GM18508 (cell line): ENCODE data around the gene FNBP1.

Source experiments
- ATAC-seq: cut with Tn5 transposase; IDR thresholded peaks from one replicate; pipeline ENCODE4 v1.9.1; 2021; ENCODE audit warnings: moderate number of reproducible peaks; ENCODE audit not compliant: insufficient read depth, unreplicated experiment

Gene FNBP1

DNA sequence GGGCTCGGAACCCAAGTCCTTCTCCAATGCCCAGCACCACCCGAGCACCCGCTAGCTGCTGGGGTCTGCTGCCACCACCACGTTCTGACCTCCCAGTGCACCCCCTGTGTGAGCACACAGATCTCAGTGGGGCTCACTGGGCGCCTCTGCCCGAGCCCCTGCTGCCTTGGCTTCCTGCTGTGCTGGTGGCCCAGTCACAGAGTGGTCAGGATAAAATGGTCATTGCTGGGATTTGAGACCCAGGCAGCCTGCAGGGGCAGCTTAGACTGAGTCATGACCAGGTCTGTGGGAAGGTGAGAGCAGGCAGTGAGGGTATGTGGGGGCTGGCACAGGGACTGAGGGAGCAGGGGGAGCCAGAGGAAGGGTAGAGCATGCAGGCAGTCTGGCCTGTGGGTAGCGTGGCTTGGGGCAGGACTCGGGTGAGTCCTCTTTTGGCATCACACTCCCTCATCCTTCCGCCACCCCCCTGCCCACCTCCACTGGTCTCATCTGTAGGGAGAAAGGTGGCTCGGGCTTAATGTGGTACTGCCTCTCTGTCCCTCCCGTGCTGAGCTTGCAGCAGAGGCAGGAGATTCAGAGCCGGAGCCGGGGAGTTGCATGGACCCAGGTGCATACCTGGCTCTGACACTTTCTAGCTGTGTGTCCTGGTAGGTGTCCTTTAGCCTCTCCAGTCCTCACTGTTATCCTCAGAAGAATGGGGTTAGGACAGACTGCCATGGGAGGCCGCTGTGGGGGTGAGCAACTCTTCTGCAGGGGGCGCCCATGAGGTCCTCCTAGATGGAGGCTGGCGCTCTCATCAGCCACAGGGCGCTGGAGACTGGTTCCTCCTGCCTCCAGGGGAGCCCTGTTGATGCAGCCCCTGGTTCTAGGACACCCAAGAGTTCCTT, 175.6 kb downstream of the FNBP1 start:
- ATAC-seq, result no peak

DNA sequence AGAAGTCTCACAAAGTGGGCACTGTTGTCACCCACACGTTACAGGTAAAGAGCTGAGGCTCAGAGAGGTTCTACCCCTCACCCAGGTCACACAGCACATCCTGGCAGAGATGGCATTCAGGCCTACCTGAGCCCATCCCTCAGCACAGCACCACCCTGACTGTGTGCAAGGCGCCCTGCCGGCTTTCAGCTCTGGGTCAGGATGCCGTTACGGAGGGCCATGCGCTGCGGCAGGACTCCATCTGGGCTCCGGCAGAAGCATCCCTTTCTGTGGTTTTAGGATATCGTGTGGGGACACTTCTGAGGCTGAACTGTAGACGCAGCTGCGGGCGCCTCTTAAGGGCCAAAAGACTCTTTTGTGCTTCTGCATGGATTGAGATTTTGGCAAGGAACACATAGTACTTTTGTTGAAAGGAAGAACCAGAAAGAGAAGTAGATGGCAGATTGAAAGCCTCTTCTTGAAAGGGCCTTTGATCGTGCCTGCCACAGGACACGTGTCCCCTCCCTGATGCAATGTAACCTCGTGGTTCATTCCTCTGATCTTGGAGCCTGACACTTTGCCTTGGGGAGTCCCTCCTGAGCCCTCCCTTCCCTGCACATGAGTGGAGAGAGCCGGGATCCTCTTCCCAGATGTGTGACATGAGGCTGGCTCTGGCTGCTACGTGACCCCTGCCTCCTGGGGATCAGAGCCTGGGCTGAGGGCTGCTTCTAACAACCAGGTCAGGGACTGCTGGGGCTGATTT, 176.4 kb downstream of the FNBP1 start:
- no peak for ATAC-seq

DNA sequence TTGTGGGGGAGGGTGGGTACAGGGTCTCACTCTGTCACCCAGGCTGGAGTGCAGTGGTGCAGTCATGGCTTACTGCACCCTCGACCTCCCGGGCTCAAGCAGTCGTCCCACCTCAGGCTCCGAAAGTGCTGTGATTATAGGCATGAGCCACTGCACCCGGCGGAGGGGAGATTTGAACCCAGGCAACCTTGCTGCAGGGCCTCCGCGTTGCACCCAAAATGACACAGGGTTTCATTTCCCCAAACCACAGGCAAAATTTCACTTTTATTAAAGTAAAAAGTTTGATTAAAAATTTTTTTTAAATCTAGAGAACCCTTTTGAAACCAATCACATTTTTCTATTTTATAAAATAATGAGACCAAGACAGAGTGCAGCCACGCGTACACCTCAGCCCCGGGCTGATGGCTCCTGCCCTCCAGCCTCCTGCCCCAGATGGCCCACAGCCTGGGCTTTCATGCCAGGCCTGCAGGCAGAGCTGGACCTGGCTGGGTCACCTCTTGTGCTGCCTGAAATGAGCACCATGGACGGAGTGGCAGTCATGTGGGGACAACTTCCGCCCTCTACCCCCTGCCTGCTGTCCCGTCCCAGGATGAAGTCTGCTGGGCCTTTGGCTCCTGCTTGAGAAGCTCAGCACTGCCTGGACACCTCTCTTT, 177.2 kb downstream of the FNBP1 start:
- no peak for ATAC-seq

DNA sequence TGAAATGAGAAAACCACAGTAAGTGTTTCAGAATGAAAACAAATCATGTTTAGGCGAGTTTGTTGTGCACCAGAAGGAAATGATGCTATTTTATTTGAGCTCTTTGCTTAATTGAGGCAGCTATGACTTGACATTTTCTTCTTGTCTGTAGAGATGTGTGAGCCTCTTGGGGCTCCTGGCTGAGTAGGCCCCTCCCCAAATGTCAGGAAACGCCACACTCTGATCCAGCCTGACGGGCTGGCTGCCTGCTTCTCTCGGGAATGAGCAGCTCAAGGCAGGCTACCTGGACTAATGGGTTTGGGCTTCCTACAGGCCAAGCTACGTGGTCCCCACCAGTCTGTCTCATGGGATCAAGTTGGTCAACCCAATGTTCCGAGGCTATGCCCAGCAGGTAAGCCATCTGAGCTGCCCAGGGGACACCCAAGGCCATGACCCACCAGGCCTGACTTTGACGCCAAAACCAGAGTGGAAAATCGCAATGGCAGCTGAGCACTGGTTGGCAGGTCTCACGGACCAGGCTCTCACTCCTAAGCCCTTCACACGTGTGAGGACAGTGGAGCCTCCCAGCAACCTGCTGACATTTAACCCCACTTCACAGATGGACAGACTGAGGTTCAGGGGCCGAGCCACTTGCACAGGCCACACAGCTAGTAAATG, 177.9 kb downstream of the FNBP1 start:
- ATAC-seq, result no peak

DNA sequence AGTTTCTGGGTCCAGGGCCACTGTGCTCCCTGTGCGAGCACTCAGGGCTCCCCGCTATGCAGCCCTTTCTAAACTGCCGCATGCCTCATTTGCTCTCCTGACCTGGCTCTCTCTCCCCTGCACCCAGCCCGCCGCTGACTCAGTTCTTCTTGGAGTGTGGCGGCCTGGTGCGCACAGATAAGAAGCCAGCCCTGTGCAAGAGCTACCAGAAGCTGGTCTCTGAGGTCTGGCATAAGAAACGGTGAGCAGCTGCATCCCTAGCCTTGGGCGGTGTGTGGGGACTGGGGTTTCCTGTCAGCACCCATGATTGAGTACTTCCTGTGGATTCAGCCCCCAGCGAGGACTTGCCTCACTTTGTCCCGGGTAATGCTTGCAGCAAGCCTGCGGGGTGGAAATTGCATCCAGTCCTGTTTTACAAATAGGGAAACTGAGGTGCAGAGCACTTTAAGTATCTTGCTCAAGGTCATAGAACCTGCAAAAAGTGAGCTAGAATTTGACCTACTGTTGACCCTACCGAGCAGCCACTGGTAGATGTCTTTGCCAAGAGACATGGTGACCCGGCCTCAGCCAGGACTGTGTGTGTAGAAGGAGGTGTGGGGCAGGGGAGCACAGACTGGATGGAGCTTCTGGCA, 179.8 kb downstream of the FNBP1 start:
- no peak for ATAC-seq

DNA sequence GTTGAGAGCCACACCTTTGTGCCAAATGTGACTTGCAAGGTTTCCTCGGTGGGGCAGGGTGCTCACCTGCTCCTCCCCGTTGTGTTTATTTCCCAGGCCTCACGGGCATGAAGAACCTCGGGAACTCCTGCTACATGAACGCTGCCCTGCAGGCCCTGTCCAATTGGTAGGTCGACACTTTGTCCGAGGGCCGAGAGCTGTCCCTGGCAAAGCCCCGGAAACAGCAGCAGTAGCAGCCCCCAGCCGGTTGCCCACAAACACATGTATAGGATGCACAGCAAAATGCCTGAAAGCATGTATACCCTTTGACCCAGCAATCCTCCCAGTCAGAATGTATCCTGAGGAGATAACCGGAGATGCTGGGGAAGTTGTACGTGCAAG, 181.6 kb downstream of the FNBP1 start:
- ATAC-seq, result no peak

DNA sequence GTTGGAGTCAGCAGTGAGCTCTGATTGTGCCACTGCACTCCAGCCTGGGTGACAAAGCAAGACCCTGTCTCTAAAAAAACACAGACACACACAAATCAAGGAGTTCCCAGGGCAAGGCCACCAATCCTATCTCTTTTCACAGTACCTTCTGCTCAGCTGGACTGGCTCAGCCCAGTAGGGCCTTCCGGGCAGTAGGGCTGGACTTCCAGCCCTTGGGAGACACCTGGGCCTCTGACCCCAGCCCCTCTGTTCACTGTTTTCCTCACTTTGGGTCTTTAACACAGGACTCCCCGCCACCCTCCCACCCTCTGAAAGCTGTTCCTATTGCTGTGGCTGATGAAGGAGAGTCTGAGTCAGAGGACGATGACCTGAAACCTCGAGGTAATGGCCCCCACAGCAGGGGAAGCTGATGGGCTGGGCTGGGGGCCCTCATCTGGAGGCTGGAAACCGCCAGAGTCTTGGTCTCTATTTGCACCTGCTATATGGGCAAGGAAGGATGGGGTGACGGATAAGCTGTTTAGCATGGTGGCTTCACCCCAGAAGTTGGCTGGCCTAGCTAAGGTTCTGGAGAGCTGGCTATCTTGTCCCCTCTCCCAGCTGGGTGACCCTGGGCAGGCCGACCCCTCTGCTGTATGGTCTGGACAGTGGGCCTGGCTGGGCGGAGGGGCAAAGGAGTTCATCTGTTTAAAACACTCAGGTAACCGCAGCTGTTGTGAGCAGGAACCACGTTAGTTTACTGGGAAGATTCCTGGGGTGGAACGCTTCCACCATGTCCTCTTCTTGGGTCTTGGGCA, 182.1 kb downstream of the FNBP1 start:
- ATAC-seq, result no peak

DNA sequence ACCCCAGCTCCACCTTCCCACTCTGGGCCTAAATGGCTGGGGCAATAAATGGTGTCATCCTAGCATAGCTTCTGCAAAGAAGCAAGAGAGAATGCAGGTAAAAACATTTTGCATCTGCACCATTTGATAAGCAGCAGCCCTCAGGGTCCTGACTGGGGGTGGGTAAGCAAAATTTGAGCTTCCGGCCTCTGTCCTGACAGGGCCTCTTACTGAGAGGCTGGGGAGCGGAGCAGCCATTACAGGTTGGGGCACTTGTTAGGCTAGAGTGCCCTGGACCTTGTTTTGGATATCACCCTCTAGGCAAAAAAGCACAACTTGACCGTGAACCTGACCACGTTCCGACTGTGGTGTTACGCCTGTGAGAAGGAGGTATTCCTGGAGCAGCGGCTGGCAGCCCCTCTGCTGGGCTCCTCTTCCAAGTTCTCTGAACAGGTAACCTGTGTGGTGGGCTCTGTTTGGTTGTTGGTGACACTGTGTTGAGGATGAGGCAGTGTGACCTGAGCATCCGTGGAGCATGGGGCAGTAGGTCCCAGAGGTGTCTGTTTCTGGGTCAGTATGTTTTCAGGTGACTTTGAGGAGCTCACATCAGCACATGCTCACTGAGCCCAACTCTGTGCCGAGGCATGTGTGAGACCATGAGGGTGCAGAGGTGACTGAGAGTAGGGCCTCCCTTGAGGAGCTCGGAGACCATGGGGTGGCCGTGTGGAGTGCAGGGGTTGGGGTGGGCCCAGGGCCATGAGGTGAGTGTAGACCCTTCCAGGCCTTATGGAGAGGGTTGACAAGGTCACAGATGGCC, 184.6 kb downstream of the FNBP1 start:
- ATAC-seq, result no peak

DNA sequence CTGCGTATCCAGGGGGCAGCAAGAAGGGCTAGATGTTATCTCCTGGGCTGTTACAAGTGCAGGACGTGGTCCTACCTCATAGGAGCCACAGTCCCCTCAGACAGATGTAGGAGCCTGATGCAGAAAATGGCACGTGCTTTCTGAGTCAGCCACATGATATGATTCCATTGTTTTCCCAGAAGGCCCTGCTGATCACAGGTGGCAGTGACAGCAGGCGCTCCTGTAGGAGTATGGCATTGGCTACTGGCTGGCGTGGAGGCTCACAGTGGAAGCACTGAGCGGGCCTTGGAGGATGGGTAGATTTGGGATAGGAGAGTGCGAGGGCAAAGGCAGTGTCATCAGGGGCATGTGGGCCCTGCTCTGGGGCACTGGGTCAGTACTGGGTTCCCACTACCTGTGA, 185.8 kb downstream of the FNBP1 start:
- ATAC-seq, result no peak

DNA sequence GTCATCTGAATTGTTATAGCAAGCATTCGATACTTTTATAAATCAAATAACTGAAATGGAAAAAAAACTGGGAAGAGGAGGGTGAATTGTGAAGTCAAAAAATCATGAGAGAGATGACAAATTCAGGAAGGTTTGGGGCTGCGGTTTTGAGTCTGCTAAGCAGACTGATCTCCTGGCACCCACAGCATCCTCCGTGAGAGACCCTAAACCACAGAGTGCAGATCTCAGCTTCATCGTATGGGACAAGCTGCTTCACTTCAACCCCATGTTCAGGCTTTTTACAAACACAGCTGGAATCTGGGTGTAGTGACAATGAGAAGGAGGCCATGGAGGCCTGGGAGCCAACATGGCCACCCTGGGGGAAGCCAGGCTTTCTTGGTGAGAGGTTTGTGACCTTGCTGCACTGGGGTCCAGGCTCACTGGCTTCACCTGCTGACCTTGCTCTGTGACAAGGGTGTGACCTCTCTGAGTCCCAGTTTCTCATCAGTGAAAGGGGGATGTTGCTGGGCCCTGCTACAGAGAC, 188.3 kb downstream of the FNBP1 start:
- no peak for ATAC-seq

DNA sequence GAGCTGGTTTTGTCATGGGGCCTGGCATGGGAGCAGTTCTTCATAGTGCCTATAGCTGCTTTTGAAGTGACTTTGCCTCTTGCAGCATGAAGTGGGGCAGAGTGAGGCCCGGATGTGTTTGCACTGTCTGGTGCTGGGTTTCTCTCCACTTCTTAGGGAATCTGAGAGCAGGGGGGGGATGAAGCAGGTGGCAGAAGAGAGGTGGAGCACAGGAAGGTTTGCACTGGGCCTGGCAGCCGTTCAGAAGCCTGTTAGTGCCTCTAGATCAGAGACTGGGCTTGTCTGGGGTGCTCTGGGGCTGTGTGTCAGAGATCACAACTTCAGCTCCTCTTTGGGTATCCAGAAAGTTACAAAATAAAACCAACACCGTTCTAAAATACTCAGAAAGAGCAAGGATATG, 189.4 kb downstream of the FNBP1 start:
- no peak for ATAC-seq

DNA sequence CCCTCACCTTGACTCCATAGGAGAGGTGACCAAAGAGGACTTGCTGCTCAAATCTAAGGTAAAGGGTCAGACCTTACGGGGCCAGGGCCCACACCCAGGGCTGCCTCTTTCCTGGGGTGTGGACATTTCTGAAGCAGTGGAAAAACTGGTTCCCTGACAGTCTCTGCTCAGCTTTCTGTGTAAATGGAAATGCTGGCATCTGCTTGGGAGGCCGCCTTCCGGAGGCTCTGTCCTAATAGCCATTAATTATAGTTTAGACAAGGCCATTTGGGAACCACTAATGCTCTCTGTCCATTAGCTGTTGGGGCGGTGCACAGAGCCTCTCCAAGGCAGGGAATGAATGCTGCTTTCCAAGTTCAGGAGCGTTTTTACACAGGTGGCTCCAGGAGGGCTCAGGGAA, 190.4 kb downstream of the FNBP1 start:
- ATAC-seq, result no peak

DNA sequence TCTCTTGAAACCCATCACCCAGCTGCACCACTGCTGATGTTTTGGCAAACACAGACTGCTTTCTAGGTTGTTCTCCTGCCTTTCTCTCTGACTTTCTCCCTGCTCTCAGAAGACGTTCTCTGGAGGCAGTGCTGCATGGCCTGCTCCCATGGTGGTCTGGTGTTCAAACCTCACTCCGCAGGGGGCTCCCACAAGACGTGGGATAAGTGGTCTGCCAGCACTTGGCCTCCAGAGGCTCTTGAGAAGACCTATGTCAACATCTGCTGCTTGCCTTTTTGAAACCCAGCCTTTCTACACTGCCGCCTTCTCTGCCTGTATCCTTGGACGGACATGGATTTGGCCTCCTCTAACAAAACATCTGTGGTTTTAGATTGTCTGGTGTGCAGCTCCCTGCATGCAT, 191.2 kb downstream of the FNBP1 start:
- no peak for ATAC-seq

DNA sequence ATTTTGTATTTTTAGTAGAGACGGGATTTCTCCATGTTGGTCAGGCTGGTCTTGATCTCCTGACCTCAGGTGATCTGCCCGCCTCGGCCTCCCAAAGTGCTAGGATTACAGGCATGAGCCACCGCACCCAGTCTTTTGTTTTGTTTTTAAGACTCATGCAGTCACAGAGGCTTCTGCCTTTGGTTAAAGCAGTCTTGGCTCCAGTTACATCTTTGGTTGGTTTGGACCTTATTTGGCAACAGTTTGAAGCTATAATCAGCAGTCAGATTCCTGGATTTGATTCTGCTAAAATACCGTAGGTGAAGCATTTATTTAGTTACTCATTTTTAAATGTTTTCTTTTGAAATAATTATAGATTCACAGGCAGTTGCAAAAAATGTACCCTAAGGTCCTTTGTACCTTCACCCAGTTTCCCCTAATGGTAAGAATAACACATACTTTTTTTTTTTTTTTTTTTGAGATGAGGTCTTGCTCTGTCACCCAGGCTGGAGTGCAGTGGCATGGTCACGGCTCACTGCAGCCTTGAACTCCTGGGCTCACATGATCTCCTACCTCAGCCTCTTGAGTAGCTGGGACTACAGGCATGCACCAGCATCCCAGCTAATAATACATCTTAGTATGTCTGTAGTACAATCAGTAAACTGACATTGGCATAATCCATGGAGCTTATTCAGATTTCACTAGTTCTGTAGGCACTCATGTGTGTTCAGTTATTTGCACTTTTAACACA, 192.0 kb downstream of the FNBP1 start:
- ATAC-seq, result no peak

DNA sequence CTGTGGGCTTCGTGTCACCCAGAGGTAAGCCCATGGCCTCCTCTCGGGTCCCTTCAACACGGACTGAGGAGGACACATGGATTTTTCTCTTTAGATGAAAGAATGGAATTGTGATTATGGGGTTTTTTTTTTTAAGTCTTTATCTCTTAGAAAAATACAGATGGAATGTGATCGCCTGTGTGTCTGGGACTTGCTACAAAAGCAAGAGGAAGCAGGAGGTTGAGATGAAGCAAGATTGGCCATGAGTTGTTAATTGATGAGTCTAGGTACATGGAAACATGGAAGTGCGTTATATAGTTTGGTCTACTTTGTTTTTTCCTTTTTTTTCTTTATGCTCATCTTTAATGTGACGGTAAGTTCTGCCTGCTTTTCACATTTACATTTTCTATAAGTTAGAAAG, 193.1 kb downstream of the FNBP1 start:
- no peak for ATAC-seq

DNA sequence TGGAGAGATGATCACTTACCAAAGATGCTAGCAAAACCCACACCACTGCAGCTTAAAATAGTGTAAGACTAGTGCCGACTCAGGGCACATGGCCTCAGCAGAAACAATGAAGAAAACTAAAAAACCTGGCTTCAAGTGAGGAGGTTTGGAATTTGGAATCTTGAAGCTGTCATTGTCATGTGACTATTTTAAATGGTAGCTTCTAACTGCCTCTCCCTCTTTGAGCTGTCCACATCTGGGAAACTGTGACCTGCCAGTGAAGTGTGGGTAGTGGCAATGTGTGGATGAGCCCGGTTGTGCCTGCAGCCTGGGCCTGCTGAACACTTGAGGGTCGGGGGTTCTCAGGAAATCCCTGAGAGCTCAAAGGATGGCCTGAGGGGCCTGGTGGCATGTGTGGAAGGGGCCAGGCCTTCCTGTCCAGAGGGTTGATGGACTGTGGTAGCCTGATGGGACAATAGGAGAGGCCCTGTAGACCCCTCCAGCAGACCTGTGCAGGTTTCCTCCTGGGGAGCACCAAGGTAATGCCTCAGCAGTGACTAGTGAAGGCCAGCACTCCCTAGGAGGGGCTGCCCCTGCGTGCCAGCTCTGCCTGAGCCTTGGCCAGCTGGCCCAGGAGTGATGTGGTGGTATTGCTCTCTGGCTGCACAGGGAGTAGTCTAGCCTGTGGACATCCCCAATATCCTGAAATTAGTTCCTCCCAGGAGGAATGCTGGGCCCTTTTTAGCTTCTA, 194.1 kb downstream of the FNBP1 start:
- ATAC-seq, result no peak

DNA sequence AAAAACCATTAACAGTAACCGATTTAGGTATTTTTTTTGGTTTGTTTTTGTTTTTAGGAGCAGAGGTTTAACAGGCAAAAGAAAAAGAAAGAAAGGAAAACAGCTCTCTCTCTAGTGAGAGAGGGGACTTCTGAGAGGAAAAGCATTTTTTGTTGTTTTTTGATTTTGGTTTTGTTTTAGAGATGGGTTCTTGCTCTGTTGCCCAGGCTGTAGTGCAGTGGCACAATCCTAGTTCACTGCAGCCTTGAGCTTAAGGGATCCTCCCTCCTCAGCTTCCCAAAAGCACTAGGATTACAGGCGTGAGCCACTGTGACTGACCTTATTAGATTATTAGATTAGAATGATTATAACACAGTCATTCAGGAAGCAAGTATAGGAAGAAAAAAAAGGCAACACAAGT, 197.6 kb downstream of the FNBP1 start:
- no peak for ATAC-seq
